GM18517 (cell line): ENCODE results near the gene ZDHHC1.
"Not testable (repeated sequence)": the region's sequence is repeated elsewhere in the genome, so short reads cannot be mapped to it uniquely, and the experiment has no call there.

ENCODE experiments used
- ATAC-seq: cut with Tn5 transposase; IDR thresholded peaks from one replicate; pipeline ENCODE4 v1.9.1; 2021; ENCODE audit warnings: mild to moderate bottlenecking, moderate library complexity; ENCODE audit not compliant: unreplicated experiment

Gene ZDHHC1

GRCh38 chr16:67378642-67379041, 37.6 kb downstream of the ZDHHC1 start:
- ATAC-seq = no peak

GRCh38 chr16:67376012-67376411, 40.3 kb downstream of the ZDHHC1 start:
- not testable (repeated sequence) for ATAC-seq

GRCh38 chr16:67372664-67373063, 43.6 kb downstream of the ZDHHC1 start:
- ATAC-seq = no peak

GRCh38 chr16:67370661-67371060, 45.6 kb downstream of the ZDHHC1 start:
- ATAC-seq = no peak

- ATAC-seq = no peak
Measured at GRCh38 chr16:67364600-67365235, 51.6 kb downstream of the ZDHHC1 start.

- ATAC-seq = no peak
Measured at GRCh38 chr16:67361038-67361437, 55.2 kb downstream of the ZDHHC1 start.

- not testable (repeated sequence) for ATAC-seq
Measured at GRCh38 chr16:67359540-67360269, 56.6 kb downstream of the ZDHHC1 start.

GRCh38 chr16:67357561-67357960, 58.7 kb downstream of the ZDHHC1 start:
- no peak for ATAC-seq

- no peak for ATAC-seq
Measured at GRCh38 chr16:67356396-67356795, 59.9 kb downstream of the ZDHHC1 start.

GRCh38 chr16:67352463-67352862, 63.8 kb downstream of the ZDHHC1 start:
- ATAC-seq = not testable (repeated sequence)

GRCh38 chr16:67350324-67350723, 66.0 kb downstream of the ZDHHC1 start:
- ATAC-seq = no peak

- no peak for ATAC-seq
Measured at GRCh38 chr16:67349172-67349571, 67.1 kb downstream of the ZDHHC1 start.

GRCh38 chr16:67346341-67346740, 69.9 kb downstream of the ZDHHC1 start:
- ATAC-seq = no peak

GRCh38 chr16:67345401-67345800, 70.9 kb downstream of the ZDHHC1 start:
- no peak for ATAC-seq
